ENCODE measurements around the gene ADGRD1.

GRCh38 chr12:131066886-131067490, 113.3 kb downstream of the ADGRD1 start:
- TF ChIP-seq CTCF (IDR thresholded peaks at IDR 0.05; ENCODE audit: low read depth, low read length, poor library complexity, severe bottlenecking) (no peak), EZH2phosphoT487 (IDR thresholded peaks at IDR 0.05; ENCODE audit: borderline replicate concordance, low read length) (no peak)
